Activated CD4-positive, CD25-positive, alpha-beta regulatory T cell treated with anti-CD3 and anti-CD28 coated beads, Interleukin-2, amount 50 U/mL, for 72 hours (primary cell): ENCODE data around the gene GOPC.
A peak's percentile ranks its signal among the peaks of the same experiment; 100 is the strongest.

Source experiments
- DNase-seq: peaks from one replicate; pipeline ENCODE4 v3.0.0; 2021

GOPC gene

DNA sequence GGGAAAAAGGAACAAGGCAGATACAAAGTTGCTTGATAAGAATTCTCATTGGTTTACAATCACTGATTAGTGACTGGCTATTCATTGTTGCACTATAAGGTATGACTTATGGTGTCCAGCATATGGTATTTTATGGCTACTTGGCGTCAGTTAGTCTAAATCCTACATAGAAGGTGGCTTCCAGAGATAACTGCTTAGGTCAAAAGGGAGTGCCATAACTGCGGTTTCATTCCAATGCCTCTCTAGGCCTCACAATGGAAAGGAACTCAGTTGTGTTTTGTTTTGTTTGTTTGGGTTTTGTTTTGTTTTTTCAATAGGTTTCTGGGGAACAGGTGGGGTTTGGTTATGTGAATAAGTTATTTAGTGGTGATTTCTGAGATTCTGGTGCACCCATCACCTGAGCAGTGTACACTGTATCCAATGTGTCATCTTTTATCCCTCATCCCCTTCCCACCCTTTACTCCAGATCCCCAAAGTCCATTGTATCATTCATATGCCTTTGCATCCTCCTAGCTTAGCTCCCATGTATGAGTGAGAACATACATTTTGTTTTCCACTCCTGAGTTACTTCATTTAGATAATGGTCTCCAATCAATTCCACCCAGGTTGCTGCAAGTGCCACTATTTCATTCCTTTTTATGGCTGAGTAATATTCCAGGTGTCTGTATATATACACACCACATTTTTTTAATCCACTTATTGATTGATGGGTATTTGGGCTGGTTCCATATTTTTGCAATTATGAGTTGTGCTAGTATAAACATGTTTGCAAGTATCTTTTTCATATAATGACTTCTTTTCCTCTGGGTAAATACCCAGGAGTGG is 7.0 kb downstream of the GOPC start:
- no peak for DNase-seq

DNA sequence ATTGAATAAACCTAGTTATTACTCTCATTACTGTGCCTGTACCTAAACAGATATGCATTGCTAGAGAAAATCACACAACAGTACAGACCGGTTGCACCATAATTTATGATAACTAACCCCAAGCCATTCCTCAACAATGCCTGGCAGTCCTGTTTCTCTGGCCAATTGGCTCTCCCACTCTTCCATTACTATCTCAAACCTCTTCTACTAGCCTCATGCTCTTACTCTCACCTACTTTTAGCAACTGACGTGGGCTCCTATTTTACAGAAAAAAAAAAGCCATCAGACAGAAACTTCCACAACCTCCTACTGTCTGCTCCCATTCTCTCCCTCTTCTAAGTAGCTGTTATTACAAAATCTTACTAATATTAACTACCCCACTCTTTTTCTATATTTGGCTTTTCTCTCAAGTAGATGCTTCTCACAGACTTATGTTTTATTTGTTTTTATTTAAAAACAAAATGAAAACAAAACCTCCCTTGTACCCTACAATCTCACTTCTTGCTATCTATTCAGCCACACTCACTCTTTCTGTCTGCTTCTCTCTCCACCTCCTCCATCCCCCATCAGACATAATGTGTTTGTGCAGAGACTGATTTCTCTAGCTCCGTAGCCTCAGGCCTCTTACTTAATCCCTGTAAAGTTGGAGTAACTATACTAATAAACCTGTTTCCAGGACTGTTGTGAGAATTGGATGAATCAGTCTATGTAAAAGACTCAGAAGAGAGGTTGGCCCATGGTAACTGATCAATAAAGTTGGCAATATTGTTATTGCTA is 9.1 kb downstream of the GOPC start:
- DNase-seq = no peak

DNA sequence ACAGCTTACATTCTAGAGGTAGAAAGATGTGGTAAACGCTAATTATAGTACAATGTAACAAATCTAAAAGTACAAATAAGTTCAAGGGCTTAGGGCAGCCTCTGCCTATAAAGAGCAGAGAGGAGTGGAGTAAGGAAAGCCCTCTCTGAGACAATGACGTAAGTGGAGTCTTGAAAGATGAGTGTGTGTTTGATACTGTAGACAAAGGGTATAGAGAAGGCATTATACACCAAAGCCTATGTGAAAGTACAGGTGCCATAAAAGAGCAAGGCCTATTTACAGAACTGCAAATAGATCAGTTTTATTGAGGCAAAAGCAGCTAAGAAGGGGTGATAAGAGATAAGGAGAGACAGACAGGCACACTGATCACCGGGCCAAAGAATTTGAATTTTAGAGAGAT is 10.9 kb downstream of the GOPC start:
- DNase-seq = no peak

DNA sequence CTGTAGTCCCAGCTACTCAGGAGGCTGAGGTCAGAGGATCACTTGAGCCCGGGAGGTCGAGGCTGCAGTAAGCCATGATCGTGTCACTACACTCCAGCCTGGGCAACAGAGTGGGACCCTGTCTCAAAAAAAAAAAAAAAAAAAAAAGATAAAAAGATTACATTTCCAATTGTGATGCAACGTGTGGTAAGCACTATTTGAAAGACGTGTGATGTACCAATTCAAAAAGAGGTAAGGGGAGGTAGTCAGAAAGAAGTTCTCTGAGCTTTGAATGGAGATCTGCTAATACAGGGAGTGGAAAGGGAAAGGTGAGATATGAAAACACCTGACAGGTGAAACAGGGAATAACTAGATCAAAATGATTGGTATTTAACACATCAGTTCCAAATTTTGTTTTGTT is 11.9 kb downstream of the GOPC start:
- no peak for DNase-seq

DNA sequence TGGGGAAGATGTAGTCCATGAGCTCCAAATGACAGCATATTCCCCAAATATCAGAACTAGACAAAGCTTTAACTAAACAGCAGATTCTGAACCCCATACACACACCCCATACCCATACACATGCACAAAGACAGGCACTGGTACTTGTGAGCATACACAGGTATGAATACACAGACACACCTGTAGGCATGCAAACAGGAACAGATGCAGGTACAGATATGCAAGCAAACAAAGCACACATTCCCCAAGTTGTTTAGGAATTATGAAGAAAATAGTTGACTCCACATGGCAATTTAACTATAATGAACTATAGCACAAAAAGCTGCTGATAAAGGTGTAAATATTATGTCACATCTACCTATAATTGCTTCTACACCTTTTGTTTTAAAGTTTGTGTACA is 16.7 kb downstream of the GOPC start:
- no peak for DNase-seq

DNA sequence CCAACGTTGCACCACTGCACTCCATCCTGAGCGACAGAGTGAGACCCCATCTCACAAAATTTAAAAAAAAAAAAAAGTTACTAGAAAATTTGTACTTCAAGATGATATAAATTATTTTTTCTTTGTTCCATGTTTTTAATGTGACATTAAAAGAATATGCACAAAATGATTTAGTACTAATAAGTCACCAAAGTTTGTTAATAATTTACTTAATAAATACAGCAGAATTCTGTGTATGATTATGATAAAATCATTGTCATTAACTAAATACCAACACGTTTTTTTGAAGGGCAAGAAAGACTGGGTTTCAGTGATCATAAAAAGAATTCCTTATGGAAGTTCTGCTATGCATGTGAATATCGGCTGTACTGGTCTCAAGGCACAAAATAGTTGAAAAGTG is 28.1 kb downstream of the GOPC start:
- DNase-seq = no peak

DNA sequence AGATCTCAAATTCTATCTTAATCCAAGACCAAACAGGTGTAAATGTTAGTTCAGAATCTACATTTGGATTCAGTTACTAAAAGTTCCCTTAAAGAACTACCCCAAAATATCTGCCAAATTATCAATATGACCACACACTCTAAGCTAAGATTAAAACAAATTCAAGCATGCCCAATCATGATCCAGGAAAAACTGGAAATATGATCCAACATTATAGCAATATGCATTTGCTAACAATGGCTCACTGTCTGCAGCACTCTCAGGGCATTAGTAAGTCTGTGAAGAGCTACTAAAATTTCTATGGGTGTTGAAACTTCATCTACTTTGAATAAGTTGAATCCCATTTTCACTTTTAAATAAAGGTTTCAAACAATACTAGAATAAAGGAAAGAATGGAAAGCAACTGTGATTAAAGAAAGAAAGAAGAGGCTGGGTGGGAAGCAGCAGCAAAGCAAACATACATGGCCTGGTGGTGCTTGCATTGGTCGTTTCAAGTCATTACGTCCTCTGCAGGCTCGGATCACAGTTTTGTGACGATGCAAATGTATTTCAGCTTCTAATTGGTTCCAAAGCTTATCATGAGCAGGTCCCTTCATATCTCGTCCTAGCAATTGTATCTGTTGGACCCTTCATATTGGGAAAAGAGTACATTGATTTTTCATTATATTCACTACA is 29.2 kb downstream of the GOPC start:
- no peak for DNase-seq

DNA sequence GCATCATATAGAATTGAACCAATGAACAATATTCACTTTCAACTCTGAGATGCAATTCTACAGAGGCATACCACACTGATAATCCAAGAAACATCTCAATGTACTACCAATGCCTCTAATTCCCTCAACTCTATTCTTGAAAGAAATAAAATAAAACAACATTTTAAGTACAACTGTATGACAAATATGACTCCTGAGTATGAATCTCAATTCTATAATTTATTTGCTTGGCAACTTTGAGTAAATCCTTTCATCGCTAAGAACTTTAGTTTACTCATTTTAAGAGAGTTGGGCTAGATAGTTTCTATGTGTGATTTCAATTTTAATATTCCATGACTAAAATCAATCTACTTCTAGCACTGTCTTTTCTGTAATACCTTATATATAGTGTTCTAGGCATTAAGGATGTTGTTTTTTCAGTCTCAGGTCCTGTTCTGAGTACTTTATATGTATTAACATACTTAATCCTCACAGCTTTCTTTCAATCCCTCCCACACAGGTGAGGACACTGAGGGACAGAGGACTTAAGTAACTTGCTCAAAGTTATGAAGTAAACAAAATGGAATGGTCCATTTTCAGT is 33.4 kb downstream of the GOPC start:
- no peak for DNase-seq

DNA sequence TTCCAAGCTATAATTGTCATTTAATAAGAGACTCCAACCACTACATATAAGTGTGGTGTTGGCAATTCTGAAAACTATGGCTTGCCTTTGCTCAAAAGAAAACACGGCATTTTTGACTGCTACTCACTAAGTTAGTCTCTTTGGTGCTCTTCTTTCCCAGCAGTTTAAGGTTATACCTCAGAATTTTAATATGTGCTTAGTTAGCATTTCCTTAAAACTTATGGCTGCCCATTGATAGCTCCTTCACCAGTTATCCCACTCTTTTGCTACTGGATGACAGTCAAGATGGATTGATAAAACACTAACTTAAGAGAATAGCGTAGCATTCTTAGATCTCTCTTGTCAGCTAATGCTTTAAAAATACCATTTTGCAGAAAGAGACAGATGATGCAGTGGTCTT is 34.1 kb downstream of the GOPC start:
- DNase-seq = no peak

DNA sequence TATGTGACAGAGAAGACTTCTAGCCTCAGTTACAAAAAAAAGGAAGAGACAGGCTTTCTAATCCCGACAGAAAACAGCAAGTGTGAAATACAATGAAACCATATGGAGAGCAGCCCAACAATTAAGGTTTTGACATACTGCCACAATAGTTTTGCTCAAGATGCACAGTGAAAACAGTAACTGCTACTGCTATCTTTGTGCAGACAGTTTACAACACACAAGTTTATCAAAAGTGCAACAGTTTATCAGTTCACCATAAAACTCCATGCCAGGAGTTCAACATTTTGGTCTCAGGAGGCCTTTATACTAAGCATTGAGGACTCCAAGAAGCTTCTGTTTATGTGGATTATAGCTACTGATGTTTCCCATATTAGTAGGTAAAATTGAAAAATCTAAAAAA is 37.6 kb downstream of the GOPC start:
- no peak for DNase-seq

DNA sequence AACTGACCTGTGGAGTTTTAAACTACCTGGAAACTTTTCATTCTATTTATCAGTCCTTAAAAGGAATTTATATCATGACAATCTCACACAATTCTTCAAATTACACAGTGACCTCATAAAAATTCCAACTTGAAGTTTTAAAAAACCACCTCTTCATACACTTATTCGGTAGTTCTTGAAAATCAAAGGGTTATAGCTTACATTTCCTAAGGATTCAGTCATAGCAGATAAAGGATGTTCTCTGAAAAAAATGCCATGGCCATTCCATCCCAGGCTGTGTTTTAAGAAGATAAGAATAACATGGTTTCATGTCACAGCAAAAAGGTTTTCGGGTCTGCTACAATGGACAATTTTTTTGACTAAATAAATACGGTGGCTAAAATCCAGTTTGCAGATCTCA is 41.2 kb downstream of the GOPC start:
- DNase-seq = no peak

DNA sequence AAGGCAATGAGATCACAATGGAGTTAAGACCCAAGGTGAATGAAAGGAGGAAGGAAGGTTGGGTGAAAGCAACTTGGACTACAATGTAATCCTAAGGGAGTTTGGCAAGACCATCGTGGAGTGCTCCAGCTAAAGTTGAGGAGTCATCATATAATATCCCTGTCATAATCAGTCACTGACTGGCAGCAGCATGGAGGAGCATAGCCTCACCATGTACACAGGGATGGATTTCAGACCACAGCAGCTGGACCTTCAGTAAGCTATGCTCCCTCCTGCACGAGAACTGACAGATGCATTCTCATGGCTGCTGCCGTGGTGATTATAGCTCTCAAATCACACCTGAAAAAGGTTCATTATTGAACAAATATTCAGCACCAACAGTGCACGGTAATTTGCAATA is 43.0 kb downstream of the GOPC start:
- DNase-seq = no peak

DNA sequence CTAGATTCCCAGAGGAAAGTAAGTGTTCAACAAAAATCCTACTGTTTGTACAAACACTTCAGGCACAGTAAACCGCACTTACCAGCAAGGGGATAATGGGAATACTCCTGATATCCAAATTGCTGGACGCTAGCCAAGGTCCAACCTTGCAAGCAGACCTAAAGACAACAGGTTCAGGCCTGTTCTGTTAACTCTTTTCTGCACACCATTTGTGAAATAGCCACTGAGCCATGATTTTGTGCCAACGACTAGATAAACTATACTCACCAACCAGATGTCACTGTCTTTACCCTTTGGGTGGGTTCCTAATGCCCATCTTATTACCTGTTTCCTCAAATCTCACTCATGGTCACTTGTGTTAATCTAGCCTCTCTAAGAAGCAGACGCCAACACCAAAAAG is 43.5 kb downstream of the GOPC start:
- DNase-seq = no peak

DNA sequence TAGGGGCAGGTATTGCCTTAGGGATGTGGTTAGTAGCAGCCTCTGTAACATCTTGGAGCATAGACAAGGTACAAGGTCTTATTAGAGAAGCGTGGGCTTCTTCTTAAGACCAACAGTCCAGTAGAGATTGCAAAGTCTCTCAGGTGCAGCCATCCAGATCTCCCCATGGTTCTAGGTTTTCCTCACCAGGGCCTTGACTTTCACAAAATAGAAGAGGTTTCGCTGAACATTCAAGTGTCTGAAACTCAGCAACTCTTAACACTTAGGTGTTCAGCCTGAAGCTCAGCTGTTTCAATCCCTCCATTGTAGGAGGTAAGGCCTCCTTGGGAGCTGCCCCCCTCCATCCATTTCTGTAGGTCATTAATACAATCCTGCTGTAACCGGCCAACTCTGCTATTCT is 44.4 kb downstream of the GOPC start:
- DNase-seq = no peak

DNA sequence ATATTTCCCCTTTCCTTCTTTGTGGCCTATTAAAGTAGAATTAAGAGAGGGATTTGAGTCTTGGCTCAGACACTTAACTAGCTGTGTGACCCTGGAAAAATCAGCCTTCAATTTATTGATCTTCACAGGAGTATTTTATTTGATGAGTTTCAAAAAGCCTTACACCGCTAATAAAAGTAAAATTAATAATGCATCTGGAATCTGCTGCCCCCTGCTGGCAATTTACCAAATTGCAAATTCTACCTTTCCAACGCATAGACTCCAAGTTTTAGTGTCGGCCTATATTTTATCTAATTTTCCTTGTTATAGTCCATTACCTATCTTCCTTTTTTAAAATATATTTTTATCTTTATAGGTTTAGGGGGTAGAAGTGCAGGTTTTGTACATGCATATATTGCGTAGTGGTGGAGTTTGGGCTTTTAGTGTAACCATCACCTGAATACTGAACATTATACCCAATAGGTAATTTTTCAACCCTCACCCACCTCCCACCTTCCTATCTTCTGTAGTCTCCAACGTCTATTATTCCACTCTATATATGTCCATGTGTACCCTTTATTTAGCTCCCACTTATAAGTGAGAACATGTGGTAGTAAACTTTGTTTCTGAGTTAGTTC is 46.3 kb downstream of the GOPC start:
- peak; percentile 59 for DNase-seq

DNA sequence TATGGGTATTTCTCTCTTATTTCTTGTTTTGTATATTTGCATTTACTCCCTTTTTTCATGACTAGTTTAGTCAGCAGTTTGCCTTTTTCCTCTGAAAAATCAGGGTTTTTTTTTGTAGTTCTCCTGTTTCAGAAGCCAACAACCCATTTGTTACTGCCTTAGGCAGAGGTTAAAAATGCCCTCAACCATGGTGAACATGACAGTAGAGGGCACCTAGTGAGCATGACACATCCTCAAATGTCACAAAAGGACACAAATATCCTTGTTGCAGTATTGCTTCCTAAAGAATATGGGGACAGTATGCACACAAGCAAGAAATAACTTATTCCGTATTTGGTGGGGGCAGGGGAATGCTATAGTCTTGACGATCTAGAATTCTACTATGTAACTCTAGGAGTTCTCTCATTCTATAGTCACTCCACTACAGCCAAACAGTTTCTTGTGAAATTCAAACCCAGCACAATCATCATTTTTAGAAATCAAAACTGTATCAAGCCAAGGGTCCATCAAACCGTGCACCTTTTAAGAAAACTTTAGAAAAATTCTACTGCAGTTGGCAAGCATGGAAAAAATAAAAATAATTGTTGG is 47.0 kb downstream of the GOPC start:
- no peak for DNase-seq

DNA sequence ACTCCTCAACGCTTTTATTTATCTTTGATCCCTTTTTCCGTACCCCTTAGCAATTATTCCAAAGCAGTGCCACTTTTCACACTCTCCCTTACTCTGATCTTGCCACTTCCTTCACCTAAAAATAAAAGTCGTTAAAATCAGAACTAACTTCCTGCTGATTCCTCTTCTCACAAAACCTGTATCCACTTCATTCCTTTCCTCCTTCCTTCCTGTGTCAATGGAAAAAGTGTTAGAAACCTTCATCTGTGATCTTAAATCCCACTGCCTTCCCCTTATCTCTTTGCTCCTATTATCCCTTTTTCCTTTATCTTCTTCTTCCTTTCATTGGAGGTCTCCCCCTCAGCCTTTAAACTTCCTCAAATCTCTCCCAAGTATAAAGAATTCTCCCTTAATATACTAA is 49.2 kb downstream of the GOPC start:
- DNase-seq = no peak

DNA sequence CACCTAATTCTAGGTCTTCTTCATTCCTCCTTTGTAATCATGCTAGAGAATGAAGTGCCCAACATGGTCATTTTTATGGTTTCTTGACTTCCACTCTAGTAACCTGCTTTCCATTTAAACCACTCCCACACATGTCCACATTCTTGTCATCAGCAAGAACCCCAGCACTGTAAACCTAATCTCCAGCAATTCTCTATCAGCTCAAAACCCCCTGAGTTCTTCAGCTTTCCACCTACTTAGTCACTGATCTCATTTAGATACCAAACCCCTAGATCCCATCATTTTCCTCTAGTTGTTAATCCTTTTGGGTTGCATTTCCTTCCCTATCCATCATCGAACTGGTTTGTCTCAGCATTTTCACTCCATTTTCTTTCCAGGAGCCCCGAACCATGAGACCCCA is 49.7 kb downstream of the GOPC start:
- no peak for DNase-seq

DNA sequence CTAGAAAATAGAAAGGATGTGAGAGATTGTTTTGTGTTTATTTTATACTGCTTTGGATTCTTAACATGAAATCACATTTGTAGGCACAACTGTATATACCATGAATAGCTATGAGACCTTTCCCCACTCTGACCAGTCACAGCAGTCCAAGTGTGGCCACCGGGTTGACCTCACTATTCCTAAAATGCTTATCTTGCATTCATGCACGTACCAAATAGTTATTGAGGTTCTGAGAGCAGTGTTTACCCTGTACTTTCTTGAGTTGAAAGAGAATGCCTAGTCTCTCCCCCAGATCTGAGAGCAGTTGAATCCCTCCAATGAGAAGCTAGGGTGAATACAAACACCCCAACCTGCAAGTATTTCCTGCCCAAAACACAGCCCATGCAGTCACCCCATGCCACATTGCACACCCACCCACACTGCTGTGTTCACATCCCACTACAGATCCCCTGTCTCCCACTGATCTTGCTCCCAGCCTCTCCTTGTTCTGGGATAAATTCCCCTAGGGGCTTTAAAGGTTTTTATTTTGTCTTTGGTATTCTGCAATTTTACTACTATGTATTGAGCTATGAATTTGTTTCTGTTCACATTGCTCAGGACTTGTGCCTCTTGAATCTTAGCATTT is 51.6 kb downstream of the GOPC start:
- no peak for DNase-seq

DNA sequence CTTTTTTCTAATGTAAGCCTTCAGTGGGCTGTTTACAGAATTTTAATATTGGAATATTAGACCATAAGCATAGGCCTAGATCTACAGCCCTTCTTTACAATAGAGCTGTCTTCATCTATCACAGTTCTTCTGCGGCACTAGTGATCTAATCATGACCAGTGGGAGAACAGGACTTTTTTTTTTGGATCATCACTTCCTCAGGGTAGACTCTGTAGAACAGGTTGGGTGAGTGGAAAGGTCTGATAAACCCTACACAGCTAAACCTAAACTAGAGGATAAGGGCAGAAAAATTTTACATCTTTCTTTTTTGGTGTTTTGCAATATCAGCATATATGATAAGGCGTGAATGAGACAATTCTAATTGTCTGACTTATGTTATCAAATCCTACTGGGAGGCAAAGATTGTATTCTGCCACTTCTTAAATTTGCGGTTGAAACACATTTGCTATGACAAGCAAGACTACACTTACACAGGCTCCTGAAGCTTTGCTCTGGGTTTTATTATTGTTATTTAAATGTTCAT is 52.2 kb downstream of the GOPC start:
- no peak for DNase-seq

DNA sequence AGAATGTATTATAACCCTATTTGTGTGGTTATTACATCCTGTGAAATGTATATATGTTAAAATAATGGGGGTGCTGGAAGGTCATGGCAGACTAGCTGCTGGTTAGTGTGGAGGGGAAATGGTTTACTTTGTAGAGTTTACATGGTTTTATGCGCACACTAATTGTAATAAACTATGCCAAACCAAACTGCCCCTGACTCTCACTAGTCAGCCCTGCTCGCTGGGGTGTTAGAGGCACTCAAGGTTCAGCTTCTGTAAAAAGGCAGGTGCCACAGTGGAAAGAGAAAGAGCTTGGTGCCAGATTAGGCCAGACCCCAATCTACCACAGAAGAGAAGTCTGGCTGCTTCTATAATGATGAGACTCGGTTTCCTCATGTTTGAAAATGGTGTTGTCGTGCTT is 52.7 kb downstream of the GOPC start:
- no peak for DNase-seq

DNA sequence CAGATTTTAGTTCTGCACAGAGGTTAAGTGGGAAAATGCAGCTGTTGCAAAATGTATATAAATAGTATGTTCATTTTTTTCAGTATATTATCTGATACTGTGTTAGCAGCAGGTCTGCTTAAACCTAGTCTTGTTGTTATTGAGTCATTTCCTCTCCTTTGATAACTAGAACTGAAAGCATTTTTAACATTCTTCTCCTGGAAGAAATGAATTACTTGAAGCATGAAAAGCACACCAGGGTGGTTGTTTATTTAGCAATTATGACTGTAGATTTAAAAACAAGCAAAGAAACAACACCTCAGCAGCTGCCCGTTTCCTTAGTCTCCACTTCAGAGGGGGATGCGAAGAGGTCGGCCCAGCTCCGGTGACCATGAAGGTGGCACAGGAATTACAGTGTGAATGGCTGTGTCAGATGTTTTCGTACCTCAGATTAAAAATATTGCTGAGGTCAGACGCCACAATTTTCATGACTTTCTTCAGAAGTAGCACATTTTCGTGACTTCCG is 53.5 kb downstream of the GOPC start:
- peak; percentile 40 for DNase-seq
